Nephron (organoid): Measurements from ENCODE around the gene TBXAS1.

Experiments
- H3K27ac Mint-ChIP-seq, 3 experiments: 2 replicates each; pipeline ENCODE4 v1.8.0; 2020; ENCODE audit warnings: mixed read lengths in 3 of 3, mild to moderate bottlenecking in 2 of 3, moderate library complexity in 1 of 3
- H3K27me3 Mint-ChIP-seq: 2 replicates; pipeline ENCODE4 v1.8.0; 2021; ENCODE audit warnings: low read depth, mild to moderate bottlenecking, moderate library complexity, mixed read lengths
- H3K36me3 Mint-ChIP-seq: 2 replicates; pipeline ENCODE4 v1.8.0; 2020; ENCODE audit warnings: low read depth, mixed read lengths
- H3K4me1 Mint-ChIP-seq: 2 replicates; pipeline ENCODE4 v1.8.0; 2020; ENCODE audit warnings: mixed read lengths
- H3K4me3 Mint-ChIP-seq, 3 experiments: 2 replicates each; pipeline ENCODE4 v1.8.0; 2020; ENCODE audit warnings: mild to moderate bottlenecking in 3 of 3, mixed read lengths in 3 of 3, moderate library complexity in 2 of 3
- H3K9me3 Mint-ChIP-seq: 2 replicates; pipeline ENCODE4 v1.8.0; 2020; ENCODE audit warnings: mixed read lengths
- CTCF ChIP-seq, 3 experiments: fragments of 200-600 bp; sonication (generic); IDR thresholded peaks; one replicate each; pipeline ENCODE4 v1.5.0; 2021; ENCODE audit warnings: antibody characterized with exemption in 3 of 3; ENCODE audit not compliant: unreplicated experiment in 3 of 3

TBXAS1 gene

GRCh38 chr7:140033036-140033435 is 204.0 kb downstream of the TBXAS1 start:
- no peak overlapping the region for H3K4me3 Mint-ChIP-seq
- no peaks in the 10 kb centered on the region for H3K4me1 Mint-ChIP-seq
- no peaks in the 10 kb centered on the region for H3K36me3 Mint-ChIP-seq
- H3K27me3 Mint-ChIP-seq: peaks cover 4% of the 10 kb centered on the region
- H3K9me3 Mint-ChIP-seq: no peaks in the 10 kb centered on the region
- TF ChIP-seq CTCF (IDR thresholded peaks at IDR 0.05; ENCODE audit: unreplicated experiment in 3 of 3): no peak
- H3K27ac Mint-ChIP-seq: no peak overlapping the region

GRCh38 chr7:140033779-140034363 is 204.8 kb downstream of the TBXAS1 start:
- Mint-ChIP-seq H3K27me3 (no peaks in the 10 kb centered on the region), H3K36me3 (no peaks in the 10 kb centered on the region), H3K27ac (no peak overlapping the region), H3K9me3 (no peaks in the 10 kb centered on the region), H3K4me3 (no peak overlapping the region), H3K4me1 (peaks cover 2% of the 10 kb centered on the region)
- no peak for TF ChIP-seq CTCF (IDR thresholded peaks at IDR 0.05; ENCODE audit: unreplicated experiment in 3 of 3)

DNA sequence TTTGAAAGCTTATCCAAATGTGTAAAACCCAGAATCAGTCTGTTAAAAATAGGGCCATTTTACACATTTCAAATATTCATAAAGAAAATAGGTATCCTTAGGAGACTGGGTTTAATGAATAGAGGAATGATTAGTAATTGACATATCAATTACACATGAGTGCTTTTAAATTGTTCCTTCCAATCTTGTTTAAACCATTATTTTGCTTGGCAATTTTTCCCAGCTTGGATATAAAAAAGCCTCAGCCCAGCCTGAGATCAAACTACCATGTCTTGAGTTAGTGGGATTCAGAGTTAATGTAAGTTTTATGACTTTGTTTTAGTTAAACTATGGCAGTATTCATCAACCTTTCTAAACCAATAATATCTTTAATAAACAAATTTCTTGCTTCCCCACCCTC is 205.4 kb downstream of the TBXAS1 start:
- no peaks in the 10 kb centered on the region for H3K9me3 Mint-ChIP-seq
- TF ChIP-seq CTCF (IDR thresholded peaks at IDR 0.05; ENCODE audit: unreplicated experiment in 3 of 3): no peak
- H3K36me3 Mint-ChIP-seq: no peaks in the 10 kb centered on the region
- H3K4me3 Mint-ChIP-seq: no peak overlapping the region
- H3K4me1 Mint-ChIP-seq: peaks cover 7% of the 10 kb centered on the region
- peaks cover 4% of the 10 kb centered on the region for H3K27me3 Mint-ChIP-seq
- no peak overlapping the region for H3K27ac Mint-ChIP-seq

DNA sequence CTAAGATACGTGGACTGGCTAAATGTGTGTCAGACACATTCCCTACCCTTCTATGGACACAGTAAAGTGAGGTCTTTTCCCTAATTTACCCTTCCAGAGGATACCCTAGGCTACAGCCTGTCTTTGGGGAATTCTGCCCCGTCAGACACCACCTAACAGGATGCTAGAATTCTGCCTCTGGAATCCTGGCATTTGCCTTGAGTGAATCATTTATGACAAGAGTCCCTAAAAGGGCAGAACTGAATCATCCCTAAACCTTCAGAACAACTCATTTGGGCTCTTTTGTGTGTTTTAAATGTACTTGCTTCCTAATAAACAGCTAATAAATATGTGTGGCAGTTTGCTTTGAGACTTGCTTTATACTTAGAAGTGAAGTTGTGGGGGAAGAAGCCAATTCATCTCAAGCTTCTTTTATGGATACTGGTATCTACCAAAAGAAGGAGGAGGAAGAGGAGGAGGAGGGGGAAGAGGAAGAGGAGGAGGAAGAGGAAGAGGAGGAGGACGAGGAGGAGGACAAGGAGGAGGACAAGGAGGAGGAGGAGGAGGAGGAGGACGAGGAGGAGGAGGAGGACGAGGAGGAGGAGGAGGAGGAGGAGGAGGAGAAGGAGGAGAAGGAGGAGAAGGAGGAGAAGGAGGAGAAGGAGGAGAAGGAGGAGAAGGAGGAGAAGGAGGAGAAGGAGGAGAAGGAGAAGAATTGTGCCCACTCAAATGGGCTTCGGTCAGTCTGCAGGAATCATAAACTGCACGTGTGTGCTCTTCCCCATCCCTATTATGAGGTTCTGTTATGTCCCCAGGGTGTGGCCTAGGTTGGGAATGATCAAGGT is 206.5 kb downstream of the TBXAS1 start:
- Mint-ChIP-seq H3K9me3 (no peaks in the 10 kb centered on the region), H3K36me3 (no peaks in the 10 kb centered on the region), H3K4me1 (peaks cover 7% of the 10 kb centered on the region), H3K4me3 (no peak overlapping the region), H3K27me3 (peaks cover 7% of the 10 kb centered on the region), H3K27ac (no peak overlapping the region)
- no peak for TF ChIP-seq CTCF (IDR thresholded peaks at IDR 0.05; ENCODE audit: unreplicated experiment in 3 of 3)

GRCh38 chr7:140036224-140036962 is 207.3 kb downstream of the TBXAS1 start:
- no peak overlapping the region for H3K4me3 Mint-ChIP-seq
- no peak for TF ChIP-seq CTCF (IDR thresholded peaks at IDR 0.05; ENCODE audit: unreplicated experiment in 3 of 3)
- H3K27ac Mint-ChIP-seq: no peak overlapping the region
- H3K27me3 Mint-ChIP-seq: peaks cover 7% of the 10 kb centered on the region
- no peaks in the 10 kb centered on the region for H3K36me3 Mint-ChIP-seq
- H3K4me1 Mint-ChIP-seq: peaks cover 10% of the 10 kb centered on the region
- no peaks in the 10 kb centered on the region for H3K9me3 Mint-ChIP-seq
